ENCODE results near the gene DGKG.

The DGKG gene

GRCh38 chr3:186275436-186275835 lies 86.6 kb downstream of the DGKG start:
- DNase-seq (ENCODE audit: low spot score) = no peak

GRCh38 chr3:186273586-186273985 lies 88.4 kb downstream of the DGKG start:
- DNase-seq (ENCODE audit: low spot score) = no peak

- no peak for DNase-seq (ENCODE audit: low spot score)
These were observed 91.3 kb downstream of the DGKG start for GRCh38 chr3:186270701-186271100.

GRCh38 chr3:186268616-186269448 lies 93.2 kb downstream of the DGKG start:
- DNase-seq (ENCODE audit: low spot score) = no peak

- no peak for DNase-seq (ENCODE audit: low spot score)
These were observed 94.3 kb downstream of the DGKG start for GRCh38 chr3:186267758-186268157.

- no peak for DNase-seq (ENCODE audit: low spot score)
These were observed 97.2 kb downstream of the DGKG start for GRCh38 chr3:186264608-186265400.

GRCh38 chr3:186261638-186262037 lies 100.4 kb downstream of the DGKG start:
- DNase-seq (ENCODE audit: low spot score) = no peak

GRCh38 chr3:186260726-186261125 lies 101.3 kb downstream of the DGKG start:
- no peak for DNase-seq (ENCODE audit: low spot score)

- DNase-seq (ENCODE audit: low spot score) = peak; percentile 64
These were observed 102.2 kb downstream of the DGKG start for GRCh38 chr3:186259612-186260383.

- no peak for DNase-seq (ENCODE audit: low spot score)
These were observed 103.1 kb downstream of the DGKG start for GRCh38 chr3:186258968-186259367.

GRCh38 chr3:186257866-186258265 lies 104.2 kb downstream of the DGKG start:
- no peak for DNase-seq (ENCODE audit: low spot score)

GRCh38 chr3:186255703-186256331 lies 106.2 kb downstream of the DGKG start:
- DNase-seq (ENCODE audit: low spot score) = no peak

- DNase-seq (ENCODE audit: low spot score) = no peak
These were observed 107.1 kb downstream of the DGKG start for GRCh38 chr3:186254676-186255650.

GRCh38 chr3:186251948-186252619 lies 110.0 kb downstream of the DGKG start:
- DNase-seq (ENCODE audit: low spot score) = no peak

- DNase-seq (ENCODE audit: low spot score) = no peak
These were observed 113.2 kb downstream of the DGKG start for GRCh38 chr3:186248850-186249249.

- DNase-seq (ENCODE audit: low spot score) = no peak
These were observed 113.9 kb downstream of the DGKG start for GRCh38 chr3:186247821-186248814.

- DNase-seq (ENCODE audit: low spot score) = no peak
These were observed 115.1 kb downstream of the DGKG start for GRCh38 chr3:186246941-186247340.

- no peak for DNase-seq (ENCODE audit: low spot score)
These were observed 118.0 kb downstream of the DGKG start for GRCh38 chr3:186244016-186244415.
